ENCODE data around the gene AJAP1. TPM values are rescaled to one million over a fixed set of nuclear protein-coding genes. Genes with fewer than 3 reads are reported as not detected.

Gene AJAP1
- total RNA-seq, 1 experiment from 2014 or later, result not detected

- Histone ChIP-seq H3K9me3 (ENCODE audit: control insufficient read depth in 1 of 2, insufficient read depth in 1 of 2, low read depth in 1 of 2, low read length in 2 of 2) (no peaks in the 10 kb centered on the region), H3K79me2 (ENCODE audit: insufficient read depth, low read length) (no peaks in the 10 kb centered on the region), H3K4me2 (ENCODE audit: low read length) (no peak overlapping the region), H2AFZ (ENCODE audit: low read depth, low read length, poor library complexity, severe bottlenecking) (no peak overlapping the region), H3K4me1 (ENCODE audit: control insufficient read depth in 1 of 2, insufficient read depth in 2 of 2, low read length in 2 of 2) (no peaks in the 10 kb centered on the region), H3K27ac (ENCODE audit: low read depth, low read length) (no peak overlapping the region), H3K36me3 (ENCODE audit: control insufficient read depth in 1 of 2, insufficient read depth in 2 of 2, low read length in 2 of 2) (no peaks in the 10 kb centered on the region), H3K9ac (ENCODE audit: low read length) (no peak overlapping the region), H3K9me2 (ENCODE audit: insufficient read depth) (no peaks in the 10 kb centered on the region), H4K20me1 (ENCODE audit: insufficient read depth) (no peaks in the 10 kb centered on the region), H3K27me3 (ENCODE audit: insufficient read depth, low read length) (no peaks in the 10 kb centered on the region), H3K4me3 (replicated peaks in 1 of 2; ENCODE audit: low read depth in 1 of 2, low read length in 2 of 2) (no peak overlapping the region)
- BruUV-seq (replicated peaks), result no TSS peak
- DNase-seq (ENCODE audit: low read depth, low spot score) (no peak), ATAC-seq (no peak)
- intact Hi-C loops (cut with micrococcal nuclease), result no loop called here
- ChIA-PET CTCF (no interaction called here), RAD21 (ENCODE audit: low non-redundant PET in 1 of 2, low total read pairs in 2 of 2, uncharacterized antibody in 2 of 2, unreplicated experiment in 2 of 2) (no interaction called here), POLR2A (no interaction called here)
- TF ChIP-seq SRF (IDR thresholded peaks at IDR 0.05; ENCODE audit: low read depth), result no peak
- TF ChIP-seq JUND (IDR thresholded peaks at IDR 0.05), result no peak
- no peak for TF ChIP-seq EZH2 (IDR thresholded peaks at IDR 0.05)
- TF ChIP-seq ZBTB33 (IDR thresholded peaks at IDR 0.05; ENCODE audit: extremely low read depth, insufficient replicate concordance, low read length), result no peak
- TF ChIP-seq RAD21 (IDR thresholded peaks at IDR 0.05; ENCODE audit: low read depth), result no peak
- no peak for TF ChIP-seq ELF1 (IDR thresholded peaks at IDR 0.05; ENCODE audit: borderline replicate concordance, low read depth)
Observed at GRCh38 chr1:4631321-4631720, 23.1 kb upstream of the AJAP1 start.

- no peak overlapping the region for H3K27ac ChIP-seq (ENCODE audit: low read depth, low read length)
- no peak overlapping the region for H3K4me2 ChIP-seq (ENCODE audit: low read length)
- intact Hi-C loops (cut with micrococcal nuclease), result no loop called here
- BruUV-seq (replicated peaks), result no TSS peak
- no peaks in the 10 kb centered on the region for H3K4me1 ChIP-seq (ENCODE audit: control insufficient read depth in 1 of 2, insufficient read depth in 2 of 2, low read length in 2 of 2)
- H3K79me2 ChIP-seq (ENCODE audit: insufficient read depth, low read length), result no peaks in the 10 kb centered on the region
- no peaks in the 10 kb centered on the region for H3K9me3 ChIP-seq (ENCODE audit: control insufficient read depth in 1 of 2, insufficient read depth in 1 of 2, low read depth in 1 of 2, low read length in 2 of 2)
- no peak for ATAC-seq
- no peaks in the 10 kb centered on the region for H3K9me2 ChIP-seq (ENCODE audit: insufficient read depth)
- no peaks in the 10 kb centered on the region for H3K27me3 ChIP-seq (ENCODE audit: insufficient read depth, low read length)
- ChIA-PET RAD21 (ENCODE audit: low non-redundant PET in 1 of 2, low total read pairs in 2 of 2, uncharacterized antibody in 2 of 2, unreplicated experiment in 2 of 2) (no interaction called here), POLR2A (no interaction called here), CTCF (no interaction called here)
- no peak overlapping the region for H3K9ac ChIP-seq (ENCODE audit: low read length)
- TF ChIP-seq CEBPB (IDR thresholded peaks at IDR 0.05; ENCODE audit: low read depth) (no peak), EZH2 (IDR thresholded peaks at IDR 0.05) (no peak), ZFX (IDR thresholded peaks at IDR 0.05) (no peak), RAD21 (IDR thresholded peaks at IDR 0.05; ENCODE audit: low read depth) (no peak), ELF1 (IDR thresholded peaks at IDR 0.05; ENCODE audit: borderline replicate concordance, low read depth) (no peak), SP1 (IDR thresholded peaks at IDR 0.05; ENCODE audit: low read depth) (no peak), JUND (IDR thresholded peaks at IDR 0.05) (no peak), ZNF274 (IDR thresholded peaks at IDR 0.05; ENCODE audit: low read depth, low read length) (no peak), ZBTB33 (IDR thresholded peaks at IDR 0.05; ENCODE audit: extremely low read depth, insufficient replicate concordance, low read length) (no peak), CBX3 (IDR thresholded peaks at IDR 0.05; ENCODE audit: low read depth) (no peak), SRF (IDR thresholded peaks at IDR 0.05; ENCODE audit: low read depth) (no peak)
- TF ChIP-seq, protein P1, sequence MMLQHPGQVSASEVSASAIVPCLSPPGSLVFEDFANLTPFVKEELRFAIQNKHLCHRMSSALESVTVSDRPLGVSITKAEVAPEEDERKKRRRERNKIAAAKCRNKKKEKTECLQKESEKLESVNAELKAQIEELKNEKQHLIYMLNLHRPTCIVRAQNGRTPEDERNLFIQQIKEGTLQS (IDR thresholded peaks at IDR 0.05), result no peak
- H3K36me3 ChIP-seq (ENCODE audit: control insufficient read depth in 1 of 2, insufficient read depth in 2 of 2, low read length in 2 of 2), result no peaks in the 10 kb centered on the region
- H2AFZ ChIP-seq (ENCODE audit: low read depth, low read length, poor library complexity, severe bottlenecking), result no peak overlapping the region
- H4K20me1 ChIP-seq (ENCODE audit: insufficient read depth), result no peaks in the 10 kb centered on the region
- DNase-seq (ENCODE audit: low read depth, low spot score), result no peak
- no peak overlapping the region for H3K4me3 ChIP-seq (replicated peaks in 1 of 2; ENCODE audit: low read depth in 1 of 2, low read length in 2 of 2)
Observed at GRCh38 chr1:4633346-4633745, 21.1 kb upstream of the AJAP1 start.

All from HCT116 (cell line).